ENCODE data around the gene CST9. TPM values are rescaled to one million over a fixed set of nuclear protein-coding genes. Genes with fewer than 3 reads are reported as not detected.
A peak's percentile ranks its signal among the peaks of the same experiment; 100 is the strongest.

Gene CST9
- total and polyA plus RNA-seq, 2 of the 13 experiments (the other 11 are each of a cell fraction or from before 2014, with no cell fraction given): 0.07 TPM; not detected in 1

DNA sequence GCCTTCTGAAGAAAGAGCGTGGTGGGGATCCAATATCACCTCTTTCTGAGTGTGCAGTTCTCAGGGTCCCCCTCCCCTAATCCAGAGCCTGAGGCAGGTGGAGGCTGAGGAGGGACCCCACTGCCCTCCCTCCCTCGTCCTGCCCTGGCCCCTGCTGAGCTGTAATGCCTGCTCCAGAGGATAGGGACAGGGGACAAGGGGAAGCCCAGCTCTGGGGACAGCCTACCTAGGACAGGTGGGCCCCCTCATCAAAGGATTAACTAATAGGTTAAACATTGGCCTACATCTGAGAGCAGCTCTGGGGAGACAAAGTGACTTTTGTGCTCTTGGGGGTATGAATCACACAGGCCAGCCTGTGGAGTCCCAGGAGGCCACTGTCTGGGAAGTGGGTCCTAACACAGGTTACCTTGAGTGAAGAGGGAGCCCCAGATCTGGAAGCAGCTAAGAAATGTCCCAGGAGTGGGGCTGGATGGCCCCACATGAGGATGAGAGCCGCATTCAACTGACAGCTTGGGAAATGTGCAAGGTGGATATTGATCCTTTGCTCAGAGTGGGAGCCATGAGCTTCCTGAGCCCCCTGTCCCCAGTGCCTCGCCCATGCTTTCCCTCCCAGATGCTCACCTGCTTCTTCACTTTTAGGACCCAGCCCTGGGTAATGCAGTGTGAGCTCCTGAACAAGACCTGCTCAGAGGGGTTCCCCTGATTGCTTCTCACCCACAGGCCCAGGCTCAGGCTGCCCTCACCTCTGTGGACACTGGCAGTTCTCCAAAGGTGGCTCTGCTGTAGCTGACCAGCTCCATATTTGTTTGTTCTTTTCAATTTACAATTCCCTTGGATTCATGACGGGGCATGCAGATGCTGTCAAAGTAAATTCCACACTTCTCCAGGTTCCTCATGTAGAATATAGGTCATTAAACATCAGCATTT, 19.6 kb downstream of the CST9 start (continued):
- TF ChIP-seq, protein P1, sequence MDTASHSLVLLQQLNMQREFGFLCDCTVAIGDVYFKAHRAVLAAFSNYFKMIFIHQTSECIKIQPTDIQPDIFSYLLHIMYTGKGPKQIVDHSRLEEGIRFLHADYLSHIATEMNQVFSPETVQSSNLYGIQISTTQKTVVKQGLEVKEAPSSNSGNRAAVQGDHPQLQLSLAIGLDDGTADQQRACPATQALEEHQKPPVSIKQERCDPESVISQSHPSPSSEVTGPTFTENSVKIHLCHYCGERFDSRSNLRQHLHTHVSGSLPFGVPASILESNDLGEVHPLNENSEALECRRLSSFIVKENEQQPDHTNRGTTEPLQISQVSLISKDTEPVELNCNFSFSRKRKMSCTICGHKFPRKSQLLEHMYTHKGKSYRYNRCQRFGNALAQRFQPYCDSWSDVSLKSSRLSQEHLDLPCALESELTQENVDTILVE (CRISPR knock-in tag; IDR thresholded peaks at IDR 0.05): no peak; the same call in 1 of the 2 replicates
- TF ChIP-seq GABPA (IDR thresholded peaks at IDR 0.05; ENCODE audit: low read depth, low read length) (no peak), GABPA (CRISPR knock-in tag; IDR thresholded peaks at IDR 0.05; ENCODE audit: low read depth) (no peak), PCBP2 (optimal IDR thresholded peaks at IDR 0.05; ENCODE audit: low read depth, low read length, poor library complexity, severe bottlenecking) (no peak), MEIS1 (CRISPR knock-in tag; IDR thresholded peaks at IDR 0.05; ENCODE audit: borderline replicate concordance) (peak; percentile 84; the same call in 1 of the 2 replicates), ZNF772 (CRISPR knock-in tag; IDR thresholded peaks at IDR 0.05) (no peak; the same call in none of the 2 replicates), KMT2B (CRISPR knock-in tag; IDR thresholded peaks at IDR 0.05) (no peak), ZFP90 (CRISPR knock-in tag; IDR thresholded peaks at IDR 0.05; ENCODE audit: borderline replicate concordance) (no peak; the same call in 1 of the 2 replicates), SAFB2 (CRISPR knock-in tag; IDR thresholded peaks at IDR 0.05; ENCODE audit: borderline replicate concordance, low read depth) (no peak), GPBP1L1 (CRISPR knock-in tag; IDR thresholded peaks at IDR 0.05) (no peak), DPF2 (CRISPR knock-in tag; IDR thresholded peaks at IDR 0.05; ENCODE audit: borderline replicate concordance, low read depth) (peak; percentile 70), POLR2AphosphoS2 (IDR thresholded peaks at IDR 0.05; ENCODE audit: low read depth, low read length) (no peak), ZNF280D (CRISPR knock-in tag; IDR thresholded peaks at IDR 0.05) (no peak; the same call in 1 of the 2 replicates), PLSCR1 (CRISPR knock-in tag; IDR thresholded peaks at IDR 0.05; ENCODE audit: borderline replicate concordance) (no peak), ZNF83 (CRISPR knock-in tag; IDR thresholded peaks at IDR 0.05; ENCODE audit: borderline replicate concordance) (no peak), KDM2A (CRISPR knock-in tag; IDR thresholded peaks at IDR 0.05; ENCODE audit: borderline replicate concordance, low read depth) (no peak), MEF2D (CRISPR knock-in tag; IDR thresholded peaks at IDR 0.05) (peak; percentile 61), AHR (CRISPR knock-in tag; IDR thresholded peaks at IDR 0.05) (no peak)
- TF ChIP-seq, protein P2, sequence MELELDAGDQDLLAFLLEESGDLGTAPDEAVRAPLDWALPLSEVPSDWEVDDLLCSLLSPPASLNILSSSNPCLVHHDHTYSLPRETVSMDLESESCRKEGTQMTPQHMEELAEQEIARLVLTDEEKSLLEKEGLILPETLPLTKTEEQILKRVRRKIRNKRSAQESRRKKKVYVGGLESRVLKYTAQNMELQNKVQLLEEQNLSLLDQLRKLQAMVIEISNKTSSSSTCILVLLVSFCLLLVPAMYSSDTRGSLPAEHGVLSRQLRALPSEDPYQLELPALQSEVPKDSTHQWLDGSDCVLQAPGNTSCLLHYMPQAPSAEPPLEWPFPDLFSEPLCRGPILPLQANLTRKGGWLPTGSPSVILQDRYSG (CRISPR knock-in tag; IDR thresholded peaks at IDR 0.05): no peak; the same call in 1 of the 2 replicates

All from HepG2 (cell line).